ENCODE results near the gene PRR20D.
"Not testable (repeated sequence)": the region's sequence is repeated elsewhere in the genome, so short reads cannot be mapped to it uniquely, and the experiment has no call there.

- TF ChIP-seq CTCF (IDR thresholded peaks at IDR 0.05; ENCODE audit: insufficient read depth, low read depth, low read length); EZH2 (IDR thresholded peaks at IDR 0.05; ENCODE audit: insufficient read depth, low read length): not testable (repeated sequence)
These were observed 13.2 kb upstream of the PRR20D start, which contains the start of gene PRR20B for GRCh38 chr13:57147188-57147587.

Data from astrocyte (in vitro differentiated cells and primary cell).